ENCODE data around the gene CGN.
A peak's percentile ranks its signal among the peaks of the same experiment; 100 is the strongest.

CGN gene

GRCh38 chr1:151502035-151502700, 9.0 kb upstream of the CGN start:
- Histone ChIP-seq H3K4me3 (ENCODE audit: low read length) (no peak overlapping the region), H3K36me3 (ENCODE audit: control insufficient read depth, low read depth, low read length) (no peaks in the 10 kb centered on the region), H3K27me3 (ENCODE audit: control insufficient read depth, insufficient read depth, low read length) (no peaks in the 10 kb centered on the region), H3K9ac (ENCODE audit: low read length) (no peak overlapping the region), H3K4me1 (ENCODE audit: control insufficient read depth, low read depth, low read length) (no peaks in the 10 kb centered on the region), H3K9me3 (ENCODE audit: control insufficient read depth, low read depth, low read length) (no peaks in the 10 kb centered on the region), H3K27ac (ENCODE audit: low read length) (no peak overlapping the region)

GRCh38 chr1:151502859-151503780, 8.1 kb upstream of the CGN start:
- H3K4me3 ChIP-seq (ENCODE audit: low read length), result no peak overlapping the region
- no peaks in the 10 kb centered on the region for H3K36me3 ChIP-seq (ENCODE audit: control insufficient read depth, low read depth, low read length)
- H3K27me3 ChIP-seq (ENCODE audit: control insufficient read depth, insufficient read depth, low read length), result no peaks in the 10 kb centered on the region
- no peaks in the 10 kb centered on the region for H3K4me1 ChIP-seq (ENCODE audit: control insufficient read depth, low read depth, low read length)
- H3K27ac ChIP-seq (ENCODE audit: low read length), result no peak overlapping the region
- H3K9ac ChIP-seq (ENCODE audit: low read length), result no peak overlapping the region
- H3K9me3 ChIP-seq (ENCODE audit: control insufficient read depth, low read depth, low read length), result no peaks in the 10 kb centered on the region

- no peak overlapping the region for H3K9ac ChIP-seq (ENCODE audit: low read length)
- H3K27me3 ChIP-seq (ENCODE audit: control insufficient read depth, insufficient read depth, low read length), result no peaks in the 10 kb centered on the region
- H3K9me3 ChIP-seq (ENCODE audit: control insufficient read depth, low read depth, low read length), result no peaks in the 10 kb centered on the region
- H3K27ac ChIP-seq (ENCODE audit: low read length), result no peak overlapping the region
- H3K4me3 ChIP-seq (ENCODE audit: low read length), result no peak overlapping the region
- no peaks in the 10 kb centered on the region for H3K4me1 ChIP-seq (ENCODE audit: control insufficient read depth, low read depth, low read length)
- H3K36me3 ChIP-seq (ENCODE audit: control insufficient read depth, low read depth, low read length), result no peaks in the 10 kb centered on the region
These were observed 6.9 kb upstream of the CGN start for GRCh38 chr1:151504252-151504651.

- Histone ChIP-seq H3K27me3 (ENCODE audit: control insufficient read depth, insufficient read depth, low read length) (no peaks in the 10 kb centered on the region), H3K9me3 (ENCODE audit: control insufficient read depth, low read depth, low read length) (no peaks in the 10 kb centered on the region), H3K36me3 (ENCODE audit: control insufficient read depth, low read depth, low read length) (no peaks in the 10 kb centered on the region), H3K4me1 (ENCODE audit: control insufficient read depth, low read depth, low read length) (no peaks in the 10 kb centered on the region), H3K9ac (ENCODE audit: low read length) (no peak overlapping the region), H3K4me3 (ENCODE audit: low read length) (no peak overlapping the region), H3K27ac (ENCODE audit: low read length) (no peak overlapping the region)
These were observed 6.4 kb upstream of the CGN start for GRCh38 chr1:151504759-151505158.

- Histone ChIP-seq H3K4me3 (ENCODE audit: low read length) (no peak overlapping the region), H3K27ac (ENCODE audit: low read length) (no peak overlapping the region), H3K4me1 (ENCODE audit: control insufficient read depth, low read depth, low read length) (peaks cover 23% of the 10 kb centered on the region), H3K36me3 (ENCODE audit: control insufficient read depth, low read depth, low read length) (no peaks in the 10 kb centered on the region), H3K27me3 (ENCODE audit: control insufficient read depth, insufficient read depth, low read length) (peaks cover 7% of the 10 kb centered on the region), H3K9me3 (ENCODE audit: control insufficient read depth, low read depth, low read length) (no peaks in the 10 kb centered on the region), H3K9ac (ENCODE audit: low read length) (no peak overlapping the region)
These were observed 2.4 kb upstream of the CGN start for GRCh38 chr1:151508833-151509232.

- Histone ChIP-seq H3K27ac (ENCODE audit: low read length) (no peak overlapping the region), H3K9ac (ENCODE audit: low read length) (no peak overlapping the region), H3K4me1 (ENCODE audit: control insufficient read depth, low read depth, low read length) (peaks cover 30% of the 10 kb centered on the region), H3K36me3 (ENCODE audit: control insufficient read depth, low read depth, low read length) (no peaks in the 10 kb centered on the region), H3K4me3 (ENCODE audit: low read length) (peak overlapping the region; percentile 81), H3K27me3 (ENCODE audit: control insufficient read depth, insufficient read depth, low read length) (peaks cover 7% of the 10 kb centered on the region), H3K9me3 (ENCODE audit: control insufficient read depth, low read depth, low read length) (no peaks in the 10 kb centered on the region)
These were observed 1.7 kb upstream of the CGN start for GRCh38 chr1:151509350-151510019.

GRCh38 chr1:151510020-151510405, 1.2 kb upstream of the CGN start:
- Histone ChIP-seq H3K9ac (ENCODE audit: low read length) (peak overlapping the region; percentile 70), H3K4me3 (ENCODE audit: low read length) (peak overlapping the region; percentile 81), H3K4me1 (ENCODE audit: control insufficient read depth, low read depth, low read length) (peaks cover 32% of the 10 kb centered on the region), H3K36me3 (ENCODE audit: control insufficient read depth, low read depth, low read length) (no peaks in the 10 kb centered on the region), H3K27me3 (ENCODE audit: control insufficient read depth, insufficient read depth, low read length) (peaks cover 7% of the 10 kb centered on the region), H3K9me3 (ENCODE audit: control insufficient read depth, low read depth, low read length) (no peaks in the 10 kb centered on the region), H3K27ac (ENCODE audit: low read length) (peak overlapping the region; percentile 70)

- Histone ChIP-seq H3K27me3 (ENCODE audit: control insufficient read depth, insufficient read depth, low read length) (peaks cover 7% of the 10 kb centered on the region), H3K27ac (ENCODE audit: low read length) (peak overlapping the region; percentile 70), H3K4me3 (ENCODE audit: low read length) (peak overlapping the region; percentile 81), H3K36me3 (ENCODE audit: control insufficient read depth, low read depth, low read length) (no peaks in the 10 kb centered on the region), H3K9ac (ENCODE audit: low read length) (peak overlapping the region; percentile 70), H3K9me3 (ENCODE audit: control insufficient read depth, low read depth, low read length) (no peaks in the 10 kb centered on the region), H3K4me1 (ENCODE audit: control insufficient read depth, low read depth, low read length) (peaks cover 32% of the 10 kb centered on the region)
These were observed 602 bp upstream of the CGN start for GRCh38 chr1:151510614-151510956.

- Histone ChIP-seq H3K4me1 (ENCODE audit: control insufficient read depth, low read depth, low read length) (peaks cover 39% of the 10 kb centered on the region), H3K9me3 (ENCODE audit: control insufficient read depth, low read depth, low read length) (no peaks in the 10 kb centered on the region), H3K9ac (ENCODE audit: low read length) (peak overlapping the region; percentile 37)
These were observed 539 bp downstream of the CGN start for GRCh38 chr1:151511636-151512215.

GRCh38 chr1:151512326-151512725, 1.1 kb downstream of the CGN start:
- Histone ChIP-seq H3K4me3 (ENCODE audit: low read length) (peak overlapping the region; percentile 62), H3K27me3 (ENCODE audit: control insufficient read depth, insufficient read depth, low read length) (peaks cover 7% of the 10 kb centered on the region), H3K36me3 (ENCODE audit: control insufficient read depth, low read depth, low read length) (no peaks in the 10 kb centered on the region), H3K9ac (ENCODE audit: low read length) (peak overlapping the region; percentile 37), H3K4me1 (ENCODE audit: control insufficient read depth, low read depth, low read length) (peaks cover 39% of the 10 kb centered on the region), H3K27ac (ENCODE audit: low read length) (no peak overlapping the region), H3K9me3 (ENCODE audit: control insufficient read depth, low read depth, low read length) (no peaks in the 10 kb centered on the region)

More at GRCh38 chr1:151511636-151512215, 539 bp downstream of the CGN start:
- H3K36me3 ChIP-seq (ENCODE audit: control insufficient read depth, low read depth, low read length), result no peaks in the 10 kb centered on the region
- H3K4me3 ChIP-seq (ENCODE audit: low read length), result peak overlapping the region; percentile 62
- no peak overlapping the region for H3K27ac ChIP-seq (ENCODE audit: low read length)
- peaks cover 7% of the 10 kb centered on the region for H3K27me3 ChIP-seq (ENCODE audit: control insufficient read depth, insufficient read depth, low read length)

Data from iPS-18a (cell line).